ENCODE measurements around the gene DGKH.
A peak's percentile ranks its signal among the peaks of the same experiment; 100 is the strongest.
"Not testable (repeated sequence)": the region's sequence is repeated elsewhere in the genome, so short reads cannot be mapped to it uniquely, and the experiment has no call there.

Gene DGKH

GRCh38 chr13:42174344-42175162 lies 126.1 kb downstream of the DGKH start:
- no peak for DNase-seq

DNA sequence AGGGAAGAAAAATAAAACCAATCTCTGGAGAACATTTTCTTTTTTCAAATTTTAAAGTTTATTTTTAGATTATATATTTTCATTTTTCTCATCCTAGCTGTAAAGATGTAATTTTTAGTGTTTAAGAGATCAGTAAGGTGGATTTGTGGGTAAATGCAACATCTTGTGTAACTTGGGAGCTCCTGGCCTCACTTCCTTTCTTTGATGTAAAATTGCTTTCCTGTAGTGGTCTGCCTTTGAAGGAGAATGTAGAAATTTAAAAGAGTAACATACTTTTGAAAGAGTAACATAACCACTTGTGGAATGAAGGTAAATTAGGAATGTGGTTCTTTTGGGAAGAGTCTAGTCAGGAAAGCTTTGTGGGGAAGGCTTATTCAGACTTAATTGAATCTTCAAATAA lies 127.8 kb downstream of the DGKH start:
- DNase-seq = no peak

DNA sequence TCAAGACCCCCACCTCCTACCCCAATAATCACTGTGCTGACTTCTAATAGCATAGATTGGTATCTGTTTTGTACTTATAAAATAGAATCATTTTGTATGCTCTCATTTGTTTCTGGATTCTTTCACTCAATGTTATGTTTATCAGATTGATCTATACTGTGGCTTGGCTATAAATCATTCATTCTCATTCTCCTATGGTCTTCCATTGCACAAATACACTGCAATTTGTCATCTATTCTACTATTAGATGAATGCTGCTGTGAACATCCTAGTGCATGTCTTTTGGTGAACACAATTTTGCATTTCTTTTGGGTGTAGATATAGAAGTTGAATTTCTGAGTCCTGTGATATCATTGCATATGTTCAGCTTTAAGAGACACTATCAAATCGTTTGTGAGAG lies 128.7 kb downstream of the DGKH start:
- DNase-seq = no peak

GRCh38 chr13:42181381-42181953 lies 133.0 kb downstream of the DGKH start:
- no peak for DNase-seq

DNA sequence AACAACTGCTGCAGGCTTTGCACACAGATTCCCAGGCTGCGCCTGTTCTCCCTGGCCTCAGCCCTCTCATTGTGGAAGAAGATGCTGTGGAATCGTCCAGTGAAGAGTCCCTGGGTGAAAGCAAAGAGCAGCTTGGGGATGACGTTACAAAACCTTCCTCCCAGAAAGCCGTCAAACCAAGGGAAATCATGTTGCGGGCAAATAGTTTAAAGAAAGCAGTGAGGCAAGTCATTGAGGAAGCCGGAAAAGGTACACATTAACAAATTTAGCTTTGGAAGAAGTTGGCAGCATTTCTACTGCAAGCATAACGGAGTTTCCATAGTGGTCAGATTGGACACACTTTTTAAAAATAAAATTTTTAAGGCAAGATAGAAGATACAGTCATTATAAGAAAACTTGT lies 140.6 kb downstream of the DGKH start:
- no peak for DNase-seq

GRCh38 chr13:42190529-42190928 lies 142.1 kb downstream of the DGKH start:
- DNase-seq = no peak

GRCh38 chr13:42211704-42212464 lies 163.4 kb downstream of the DGKH start:
- DNase-seq = no peak

GRCh38 chr13:42214446-42214845 lies 166.0 kb downstream of the DGKH start:
- no peak for DNase-seq

DNA sequence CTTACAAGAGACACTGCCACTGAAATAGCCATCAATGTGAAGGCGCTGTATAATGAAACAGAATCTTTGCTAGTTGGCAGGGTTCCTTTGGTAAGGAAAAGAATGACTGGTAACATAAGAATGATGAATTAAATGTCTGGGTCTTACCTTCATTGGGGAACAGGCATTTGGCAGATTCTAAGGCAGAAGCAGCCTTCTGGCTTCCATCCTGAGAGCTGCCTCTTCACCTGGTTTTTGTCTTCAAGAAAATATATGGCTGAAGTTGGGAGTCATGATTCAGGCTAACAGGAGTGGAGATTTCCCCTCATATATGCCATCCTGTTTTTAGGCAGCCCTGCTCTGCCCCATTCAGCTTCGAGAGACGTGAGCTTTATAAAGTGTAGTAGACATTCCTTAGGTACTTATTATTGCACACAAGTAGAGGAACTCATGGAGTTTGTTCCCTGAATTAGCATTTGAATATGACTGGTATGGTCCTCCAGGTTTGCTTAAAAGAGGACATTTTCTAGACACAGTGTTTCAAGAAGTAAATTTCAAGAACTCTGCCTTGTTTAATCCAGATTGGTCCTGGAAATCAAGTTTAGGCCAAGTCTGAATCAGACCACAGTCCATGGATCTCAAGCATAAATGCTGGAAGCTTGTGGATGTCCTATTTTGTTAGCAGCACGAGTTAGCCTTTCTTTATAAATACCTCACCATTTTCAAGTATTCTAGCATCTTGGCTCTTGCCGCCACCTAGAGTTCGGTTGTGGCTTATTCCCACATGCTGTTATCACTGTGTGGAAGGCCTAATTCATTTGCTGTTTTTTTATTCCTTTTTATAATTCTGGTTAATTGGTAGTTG lies 167.4 kb downstream of the DGKH start:
- DNase-seq = peak; percentile 3

- DNase-seq = no peak
Measured at GRCh38 chr13:42216422-42216735, 167.9 kb downstream of the DGKH start.

DNA sequence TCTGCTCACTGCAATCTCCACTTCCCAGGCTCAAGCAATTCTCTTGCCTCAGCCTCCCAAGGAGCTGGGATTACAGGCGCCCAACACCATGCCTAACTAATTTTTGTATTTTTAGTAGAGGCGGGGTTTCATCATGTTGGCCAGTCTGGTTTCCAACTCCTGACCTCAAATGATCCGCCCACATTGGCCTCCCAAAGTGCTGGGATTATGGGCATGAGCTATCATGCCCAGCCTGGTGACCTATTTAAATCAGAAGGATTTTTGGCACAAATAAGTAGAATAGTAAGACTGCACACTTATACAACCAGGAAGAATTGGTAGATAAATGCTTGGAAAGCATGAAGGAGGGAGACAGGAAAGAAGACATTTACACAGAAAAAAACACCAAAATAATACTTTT lies 170.1 kb downstream of the DGKH start:
- DNase-seq = no peak

GRCh38 chr13:42219051-42219450 lies 170.6 kb downstream of the DGKH start:
- DNase-seq = no peak

- no peak for DNase-seq
Measured at GRCh38 chr13:42219876-42220275, 171.4 kb downstream of the DGKH start.

DNA sequence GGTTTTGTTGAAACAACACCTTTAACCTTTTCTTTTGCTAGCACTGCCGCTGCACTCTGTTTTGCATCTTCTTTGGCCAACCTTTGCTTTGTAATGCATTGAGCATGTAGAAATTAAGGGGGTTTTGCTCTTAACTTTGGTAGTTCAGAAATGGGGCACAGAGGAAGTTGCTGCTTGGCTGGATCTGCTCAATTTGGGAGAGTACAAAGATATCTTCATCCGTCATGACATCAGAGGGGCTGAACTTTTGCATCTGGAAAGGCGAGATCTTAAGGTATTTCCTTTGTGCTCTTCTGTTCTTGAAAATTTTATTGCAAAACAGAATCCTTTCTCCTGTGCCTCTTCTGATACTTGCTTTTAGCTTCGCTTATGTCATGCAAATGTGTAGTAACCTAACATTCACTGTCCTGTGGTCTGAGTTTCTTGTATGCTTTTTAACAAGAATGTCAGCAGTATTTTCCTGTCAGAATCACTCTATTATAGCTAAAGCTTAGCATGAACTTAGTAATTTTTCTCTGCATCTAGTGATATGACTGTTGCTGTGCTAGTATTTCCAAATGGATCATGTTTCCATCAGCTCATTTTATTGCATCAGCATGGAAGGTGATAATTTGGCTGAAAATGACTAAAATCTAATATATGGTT lies 172.8 kb downstream of the DGKH start:
- DNase-seq = no peak

DNA sequence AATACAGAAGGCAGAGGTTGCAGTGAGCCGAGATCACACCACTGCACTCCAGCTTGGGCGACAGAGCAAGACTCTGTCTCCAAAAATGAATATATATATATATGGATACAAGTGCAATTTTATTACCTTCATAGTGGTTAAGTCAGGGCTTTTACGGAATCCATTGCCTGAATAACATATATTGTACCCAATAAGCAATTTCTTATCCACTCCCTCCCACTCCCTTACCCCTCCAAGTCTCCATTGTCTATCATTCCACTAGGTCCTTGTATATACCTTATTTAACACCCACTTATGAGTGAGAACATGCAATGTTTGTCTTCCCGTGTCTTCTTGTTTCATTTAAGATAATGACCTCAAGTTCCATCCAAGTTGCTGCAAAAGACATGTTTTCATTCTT lies 175.2 kb downstream of the DGKH start:
- no peak for DNase-seq

GRCh38 chr13:42225051-42225450 lies 176.6 kb downstream of the DGKH start:
- no peak for DNase-seq

DNA sequence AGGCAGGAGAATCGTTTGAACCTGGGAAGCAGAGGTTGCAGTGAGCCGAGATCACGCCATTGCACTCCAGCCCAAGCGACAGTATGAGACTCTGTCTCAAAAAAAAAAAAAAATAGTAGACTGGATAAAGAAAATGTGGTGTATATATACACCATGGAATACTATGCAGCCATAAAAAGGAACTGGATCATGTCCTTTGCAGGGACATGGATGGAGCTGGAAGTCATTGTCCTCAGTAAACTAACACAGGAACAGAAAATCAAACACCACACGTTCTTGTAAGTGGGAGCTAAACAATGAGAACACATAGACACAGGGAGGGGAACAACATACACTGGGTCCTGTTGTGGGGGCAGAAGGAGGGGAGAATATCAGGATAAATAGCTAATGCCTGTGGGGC lies 178.3 kb downstream of the DGKH start:
- DNase-seq = not testable (repeated sequence)

DNA sequence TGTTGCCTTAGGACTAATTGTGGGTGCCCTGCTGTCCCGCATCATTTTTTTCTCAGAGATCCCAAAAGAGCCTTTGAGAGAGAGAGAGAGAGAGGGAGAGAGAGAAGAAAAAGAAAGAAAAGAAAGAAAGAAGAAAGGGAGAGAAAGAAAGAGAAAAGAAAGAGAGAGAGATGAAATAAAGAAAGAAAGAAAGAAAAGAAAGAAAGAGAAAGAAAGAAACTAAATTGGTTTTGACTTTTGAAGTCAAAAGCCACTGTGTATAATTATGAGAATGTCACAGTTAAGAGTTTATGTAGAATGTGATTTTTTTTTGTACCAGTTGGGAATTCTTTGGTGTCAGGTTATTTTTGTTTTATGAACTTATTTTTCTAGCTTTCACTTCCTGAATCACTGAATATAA lies 180.1 kb downstream of the DGKH start:
- no peak for DNase-seq

DNA sequence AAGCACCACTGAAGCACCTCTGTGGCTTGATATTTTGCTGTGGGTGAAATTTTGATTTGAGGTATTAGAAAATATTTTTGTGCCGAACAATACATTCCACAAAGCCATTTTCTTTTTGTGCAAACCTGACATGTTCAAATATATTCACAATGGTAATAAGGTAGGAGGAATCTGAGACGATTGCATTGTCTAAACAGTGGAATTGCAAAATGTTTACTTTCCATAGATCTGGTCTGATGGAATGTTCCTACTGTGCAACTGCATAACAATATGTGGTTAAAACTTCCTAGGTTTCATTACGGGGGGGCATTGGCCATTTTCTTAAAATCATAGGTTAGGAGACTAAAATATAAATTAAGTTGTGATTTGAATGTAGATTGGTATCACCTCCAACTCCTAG lies 180.8 kb downstream of the DGKH start:
- no peak for DNase-seq

DNA sequence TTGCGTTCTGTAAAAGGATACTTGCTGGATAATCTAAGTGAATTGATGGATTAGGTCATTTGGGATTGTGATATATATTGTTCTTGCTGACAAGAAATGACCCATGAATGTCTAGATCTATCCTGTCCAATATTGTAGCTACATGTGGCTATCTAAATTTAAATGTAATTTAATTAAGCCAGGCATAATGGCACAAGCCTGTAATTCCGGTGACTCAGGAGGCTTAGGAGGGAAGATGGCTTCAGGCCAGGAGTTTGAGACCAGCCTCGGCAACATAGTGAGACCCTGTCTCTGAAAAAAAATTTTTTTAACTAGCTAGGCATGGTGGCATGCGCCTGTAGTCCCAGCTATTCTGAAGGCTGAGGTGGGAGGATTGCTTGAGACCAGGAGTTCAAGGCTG lies 184.2 kb downstream of the DGKH start:
- DNase-seq = no peak

- DNase-seq = no peak
Measured at GRCh38 chr13:42233726-42234125, 185.3 kb downstream of the DGKH start.

DNA sequence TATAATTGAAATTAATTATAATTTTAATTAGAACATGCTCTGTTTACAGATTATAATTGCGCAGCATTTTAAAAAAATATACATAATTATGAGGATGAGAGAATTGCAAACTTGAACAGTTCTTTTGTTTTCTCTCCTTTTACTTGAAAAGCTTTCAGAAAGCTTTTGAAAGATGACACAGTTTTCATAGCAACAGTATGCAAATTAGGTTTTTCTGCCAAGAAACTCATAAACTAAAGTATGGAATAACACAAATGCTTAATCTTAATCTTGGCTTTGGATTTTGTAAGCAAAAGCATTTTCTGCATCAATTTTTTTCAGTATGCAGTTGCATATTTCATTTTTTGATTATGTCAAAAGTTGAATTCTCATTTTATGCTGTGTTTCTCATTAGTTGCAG lies 190.7 kb downstream of the DGKH start:
- no peak for DNase-seq

DNA sequence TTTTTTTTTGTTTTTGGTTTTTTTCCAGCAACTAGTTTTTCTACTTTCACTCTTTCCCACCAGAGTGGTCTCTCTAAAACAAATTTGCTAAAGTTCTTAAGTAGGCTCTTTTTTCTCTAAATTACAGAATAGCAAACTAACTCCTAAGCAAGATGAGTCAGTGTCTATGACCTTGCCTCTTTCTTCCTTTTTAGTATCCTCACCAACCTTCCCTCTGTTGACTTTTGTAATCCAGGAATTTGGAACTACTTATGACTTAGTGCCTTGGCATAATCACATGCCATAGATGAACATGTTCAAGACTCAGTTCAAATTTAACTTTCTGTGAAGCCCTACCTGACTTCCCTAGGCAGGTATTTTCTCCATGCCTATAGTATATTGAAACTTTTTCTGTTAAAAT lies 191.2 kb downstream of the DGKH start:
- DNase-seq = no peak
